Measurements from ENCODE around the gene PSMB7.

Gene PSMB7

GRCh38 chr9:124372038-124372437 lies 43.2 kb downstream of the PSMB7 start:
- Histone ChIP-seq H3K4ac (ENCODE audit: low read depth, low read length) (no peak overlapping the region), H3K79me1 (ENCODE audit: low read length) (no peaks in the 10 kb centered on the region), H3K14ac (ENCODE audit: low read length) (no peak overlapping the region), H3K4me1 (ENCODE audit: control insufficient read depth in 1 of 2, insufficient read depth in 2 of 2, low read length in 2 of 2) (peaks cover 4 to 10% of the 10 kb centered on the region in 2 experiments), H2BK5ac (ENCODE audit: low read depth, low read length, poor library complexity) (no peak overlapping the region), H3K23ac (ENCODE audit: low read length) (no peak overlapping the region), H3K9ac (ENCODE audit: low read length) (no peak overlapping the region), H3K9me3 (ENCODE audit: insufficient read depth, low read depth, low read length) (no peaks in the 10 kb centered on the region), H4K12ac (ENCODE audit: low read depth, low read length) (no peak overlapping the region), H4K8ac (ENCODE audit: low read depth, low read length) (no peak overlapping the region), H4K91ac (ENCODE audit: low read depth, low read length) (no peak overlapping the region), H3K36me3 (ENCODE audit: control insufficient read depth in 1 of 2, insufficient read depth in 2 of 2, low read length in 2 of 2) (peaks cover 3% of the 10 kb centered on the region in 2 experiments), H3K27me3 (ENCODE audit: insufficient read depth, low read length) (no peaks in the 10 kb centered on the region), H3K79me2 (ENCODE audit: control insufficient read depth, insufficient read depth, low read length, poor library complexity) (no peaks in the 10 kb centered on the region), H3K4me2 (ENCODE audit: low read length) (no peak overlapping the region), H2AK5ac (ENCODE audit: low read length) (no peak overlapping the region), H3K4me3 (ENCODE audit: low read depth, low read length) (no peak overlapping the region), H2BK120ac (ENCODE audit: insufficient read depth, low read length, poor library complexity) (no peak overlapping the region), H3K27ac (ENCODE audit: low read depth, low read length) (no peak overlapping the region), H3K18ac (ENCODE audit: low read length) (no peak overlapping the region), H2BK12ac (ENCODE audit: low read length) (no peak overlapping the region), H2AFZ (ENCODE audit: insufficient read depth, low read length, poor library complexity) (no peak overlapping the region)
- no peak for DNase-seq

GRCh38 chr9:124370896-124371582 lies 44.2 kb downstream of the PSMB7 start:
- no peak for DNase-seq
- H3K4me1 ChIP-seq (ENCODE audit: control insufficient read depth in 1 of 2, insufficient read depth in 2 of 2, low read length in 2 of 2) = peaks cover 6 to 15% of the 10 kb centered on the region in 2 experiments
- H4K12ac ChIP-seq (ENCODE audit: low read depth, low read length) = no peak overlapping the region
- H2BK5ac ChIP-seq (ENCODE audit: low read depth, low read length, poor library complexity) = no peak overlapping the region
- no peaks in the 10 kb centered on the region for H3K9me3 ChIP-seq (ENCODE audit: insufficient read depth, low read depth, low read length)
- H3K9ac ChIP-seq (ENCODE audit: low read length) = no peak overlapping the region
- no peak overlapping the region for H4K91ac ChIP-seq (ENCODE audit: low read depth, low read length)
- H3K18ac ChIP-seq (ENCODE audit: low read length) = no peak overlapping the region
- H3K79me1 ChIP-seq (ENCODE audit: low read length) = no peaks in the 10 kb centered on the region
- H2BK120ac ChIP-seq (ENCODE audit: insufficient read depth, low read length, poor library complexity) = no peak overlapping the region
- H2BK12ac ChIP-seq (ENCODE audit: low read length) = no peak overlapping the region
- H3K23ac ChIP-seq (ENCODE audit: low read length) = no peak overlapping the region
- H3K14ac ChIP-seq (ENCODE audit: low read length) = no peak overlapping the region
- no peak overlapping the region for H4K8ac ChIP-seq (ENCODE audit: low read depth, low read length)
- H3K4ac ChIP-seq (ENCODE audit: low read depth, low read length) = no peak overlapping the region
- no peak overlapping the region for H3K4me2 ChIP-seq (ENCODE audit: low read length)
- H2AFZ ChIP-seq (ENCODE audit: insufficient read depth, low read length, poor library complexity) = no peak overlapping the region
- no peaks in the 10 kb centered on the region for H3K27me3 ChIP-seq (ENCODE audit: insufficient read depth, low read length)
- H3K27ac ChIP-seq (ENCODE audit: low read depth, low read length) = no peak overlapping the region
- H3K36me3 ChIP-seq (ENCODE audit: control insufficient read depth in 1 of 2, insufficient read depth in 2 of 2, low read length in 2 of 2) = peaks cover 5 to 8% of the 10 kb centered on the region in 2 experiments
- H3K4me3 ChIP-seq (ENCODE audit: low read depth, low read length) = no peak overlapping the region
- WGBS (ENCODE audit: extremely low coverage, insufficient coverage, insufficient read length) = no CpG with 5 or more reads among the region's 9 CpGs
- no peak overlapping the region for H2AK5ac ChIP-seq (ENCODE audit: low read length)
- no peaks in the 10 kb centered on the region for H3K79me2 ChIP-seq (ENCODE audit: control insufficient read depth, insufficient read depth, low read length, poor library complexity)

- H3K9me3 ChIP-seq (ENCODE audit: insufficient read depth, low read depth, low read length) = no peaks in the 10 kb centered on the region
- peak overlapping the region; percentile 6 for H3K4ac ChIP-seq (ENCODE audit: low read depth, low read length)
- H3K27ac ChIP-seq (ENCODE audit: low read depth, low read length) = no peak overlapping the region
- H3K18ac ChIP-seq (ENCODE audit: low read length) = no peak overlapping the region
- no peak overlapping the region for H2BK120ac ChIP-seq (ENCODE audit: insufficient read depth, low read length, poor library complexity)
- H3K9ac ChIP-seq (ENCODE audit: low read length) = no peak overlapping the region
- no peak overlapping the region for H3K4me2 ChIP-seq (ENCODE audit: low read length)
- DNase-seq = peak; percentile 70 to 87
- H3K79me2 ChIP-seq (ENCODE audit: control insufficient read depth, insufficient read depth, low read length, poor library complexity) = no peaks in the 10 kb centered on the region
- no peak overlapping the region for H4K91ac ChIP-seq (ENCODE audit: low read depth, low read length)
- H2AFZ ChIP-seq (ENCODE audit: insufficient read depth, low read length, poor library complexity) = no peak overlapping the region
- peaks cover 2 to 11% of the 10 kb centered on the region in 2 experiments for H3K36me3 ChIP-seq (ENCODE audit: control insufficient read depth in 1 of 2, insufficient read depth in 2 of 2, low read length in 2 of 2)
- no peak overlapping the region for H3K4me3 ChIP-seq (ENCODE audit: low read depth, low read length)
- H3K79me1 ChIP-seq (ENCODE audit: low read length) = no peaks in the 10 kb centered on the region
- H4K12ac ChIP-seq (ENCODE audit: low read depth, low read length) = no peak overlapping the region
- H2AK5ac ChIP-seq (ENCODE audit: low read length) = no peak overlapping the region
- no peak overlapping the region for H2BK12ac ChIP-seq (ENCODE audit: low read length)
- peaks cover 6 to 15% of the 10 kb centered on the region in 2 experiments for H3K4me1 ChIP-seq (ENCODE audit: control insufficient read depth in 1 of 2, insufficient read depth in 2 of 2, low read length in 2 of 2)
- H3K14ac ChIP-seq (ENCODE audit: low read length) = no peak overlapping the region
- no CpG with 5 or more reads among the region's 9 CpGs for WGBS (ENCODE audit: extremely low coverage, insufficient coverage, insufficient read length)
- H3K23ac ChIP-seq (ENCODE audit: low read length) = no peak overlapping the region
- no peaks in the 10 kb centered on the region for H3K27me3 ChIP-seq (ENCODE audit: insufficient read depth, low read length)
- no peak overlapping the region for H4K8ac ChIP-seq (ENCODE audit: low read depth, low read length)
- H2BK5ac ChIP-seq (ENCODE audit: low read depth, low read length, poor library complexity) = no peak overlapping the region
These were observed 45.9 kb downstream of the PSMB7 start for GRCh38 chr9:124369231-124369797.

GRCh38 chr9:124368692-124369091 lies 46.5 kb downstream of the PSMB7 start:
- Histone ChIP-seq H2BK5ac (ENCODE audit: low read depth, low read length, poor library complexity) (no peak overlapping the region), H3K27me3 (ENCODE audit: insufficient read depth, low read length) (no peaks in the 10 kb centered on the region), H3K23ac (ENCODE audit: low read length) (no peak overlapping the region), H2BK12ac (ENCODE audit: low read length) (no peak overlapping the region), H3K27ac (ENCODE audit: low read depth, low read length) (no peak overlapping the region), H3K9ac (ENCODE audit: low read length) (no peak overlapping the region), H2BK120ac (ENCODE audit: insufficient read depth, low read length, poor library complexity) (no peak overlapping the region), H4K8ac (ENCODE audit: low read depth, low read length) (no peak overlapping the region), H3K14ac (ENCODE audit: low read length) (no peak overlapping the region), H2AK5ac (ENCODE audit: low read length) (no peak overlapping the region), H3K36me3 (ENCODE audit: control insufficient read depth in 1 of 2, insufficient read depth in 2 of 2, low read length in 2 of 2) (peaks cover 2 to 14% of the 10 kb centered on the region in 2 experiments), H3K79me2 (ENCODE audit: control insufficient read depth, insufficient read depth, low read length, poor library complexity) (no peaks in the 10 kb centered on the region), H2AFZ (ENCODE audit: insufficient read depth, low read length, poor library complexity) (no peak overlapping the region), H3K4me1 (ENCODE audit: control insufficient read depth in 1 of 2, insufficient read depth in 2 of 2, low read length in 2 of 2) (peaks cover 9 to 17% of the 10 kb centered on the region in 2 experiments), H3K4ac (ENCODE audit: low read depth, low read length) (no peak overlapping the region), H4K12ac (ENCODE audit: low read depth, low read length) (no peak overlapping the region), H3K79me1 (ENCODE audit: low read length) (no peaks in the 10 kb centered on the region), H3K4me2 (ENCODE audit: low read length) (no peak overlapping the region), H4K91ac (ENCODE audit: low read depth, low read length) (no peak overlapping the region), H3K9me3 (ENCODE audit: insufficient read depth, low read depth, low read length) (no peaks in the 10 kb centered on the region), H3K4me3 (ENCODE audit: low read depth, low read length) (no peak overlapping the region), H3K18ac (ENCODE audit: low read length) (no peak overlapping the region)
- DNase-seq = peak; percentile 29 to 82
- no CpG with 5 or more reads among the region's 3 CpGs for WGBS (ENCODE audit: extremely low coverage, insufficient coverage, insufficient read length)
